ENCODE data around the gene FLNB.

Gene FLNB

DNA sequence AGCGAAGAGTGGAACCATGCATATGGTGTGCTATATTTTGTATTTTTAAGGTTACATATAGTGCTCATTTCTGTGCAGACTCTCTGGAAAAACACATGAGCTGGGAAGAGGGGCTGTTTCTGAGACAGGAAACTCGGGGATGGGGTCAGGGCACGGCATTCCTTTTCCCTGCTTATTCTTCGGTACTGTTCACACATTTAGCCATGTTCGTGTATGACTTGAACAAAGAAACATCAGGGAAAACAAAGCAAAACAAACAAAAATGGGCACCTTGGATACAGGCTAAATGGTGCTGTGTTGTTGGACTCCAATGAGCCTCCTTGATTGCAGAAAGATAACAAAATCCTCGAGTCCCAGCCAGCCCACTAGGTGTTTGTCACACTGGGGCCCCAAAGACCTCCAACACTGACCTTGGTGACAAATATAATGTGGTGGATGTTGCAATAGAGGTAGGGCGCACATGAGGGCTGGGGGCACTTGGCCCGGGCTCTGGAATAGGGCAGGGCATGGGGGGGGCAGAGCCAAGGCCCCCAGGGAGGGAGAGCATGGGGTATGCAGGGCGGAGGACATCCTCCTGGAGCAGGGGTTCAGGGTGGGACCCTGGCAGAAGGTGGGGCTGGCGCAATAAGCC is 183.3 kb downstream of the FLNB start:
- TF ChIP-seq FOXP2 (optimal IDR thresholded peaks at IDR 0.05; ENCODE audit: borderline replicate concordance, extremely low read depth, extremely low read length, insufficient read depth) (no peak), SIN3A (IDR thresholded peaks at IDR 0.05; ENCODE audit: borderline replicate concordance, insufficient read depth, low read length) (no peak), POLR2AphosphoS5 (IDR thresholded peaks at IDR 0.05; ENCODE audit: low read depth, low read length) (no peak), TAF1 (IDR thresholded peaks at IDR 0.05; ENCODE audit: borderline replicate concordance, insufficient read depth, low read length) (no peak)
- TF ChIP-seq, protein P1, sequence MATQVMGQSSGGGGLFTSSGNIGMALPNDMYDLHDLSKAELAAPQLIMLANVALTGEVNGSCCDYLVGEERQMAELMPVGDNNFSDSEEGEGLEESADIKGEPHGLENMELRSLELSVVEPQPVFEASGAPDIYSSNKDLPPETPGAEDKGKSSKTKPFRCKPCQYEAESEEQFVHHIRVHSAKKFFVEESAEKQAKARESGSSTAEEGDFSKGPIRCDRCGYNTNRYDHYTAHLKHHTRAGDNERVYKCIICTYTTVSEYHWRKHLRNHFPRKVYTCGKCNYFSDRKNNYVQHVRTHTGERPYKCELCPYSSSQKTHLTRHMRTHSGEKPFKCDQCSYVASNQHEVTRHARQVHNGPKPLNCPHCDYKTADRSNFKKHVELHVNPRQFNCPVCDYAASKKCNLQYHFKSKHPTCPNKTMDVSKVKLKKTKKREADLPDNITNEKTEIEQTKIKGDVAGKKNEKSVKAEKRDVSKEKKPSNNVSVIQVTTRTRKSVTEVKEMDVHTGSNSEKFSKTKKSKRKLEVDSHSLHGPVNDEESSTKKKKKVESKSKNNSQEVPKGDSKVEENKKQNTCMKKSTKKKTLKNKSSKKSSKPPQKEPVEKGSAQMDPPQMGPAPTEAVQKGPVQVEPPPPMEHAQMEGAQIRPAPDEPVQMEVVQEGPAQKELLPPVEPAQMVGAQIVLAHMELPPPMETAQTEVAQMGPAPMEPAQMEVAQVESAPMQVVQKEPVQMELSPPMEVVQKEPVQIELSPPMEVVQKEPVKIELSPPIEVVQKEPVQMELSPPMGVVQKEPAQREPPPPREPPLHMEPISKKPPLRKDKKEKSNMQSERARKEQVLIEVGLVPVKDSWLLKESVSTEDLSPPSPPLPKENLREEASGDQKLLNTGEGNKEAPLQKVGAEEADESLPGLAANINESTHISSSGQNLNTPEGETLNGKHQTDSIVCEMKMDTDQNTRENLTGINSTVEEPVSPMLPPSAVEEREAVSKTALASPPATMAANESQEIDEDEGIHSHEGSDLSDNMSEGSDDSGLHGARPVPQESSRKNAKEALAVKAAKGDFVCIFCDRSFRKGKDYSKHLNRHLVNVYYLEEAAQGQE (IDR thresholded peaks at IDR 0.05; ENCODE audit: insufficient read depth in 1 of 2, low read depth in 2 of 2, low read length in 2 of 2), result no peak

DNA sequence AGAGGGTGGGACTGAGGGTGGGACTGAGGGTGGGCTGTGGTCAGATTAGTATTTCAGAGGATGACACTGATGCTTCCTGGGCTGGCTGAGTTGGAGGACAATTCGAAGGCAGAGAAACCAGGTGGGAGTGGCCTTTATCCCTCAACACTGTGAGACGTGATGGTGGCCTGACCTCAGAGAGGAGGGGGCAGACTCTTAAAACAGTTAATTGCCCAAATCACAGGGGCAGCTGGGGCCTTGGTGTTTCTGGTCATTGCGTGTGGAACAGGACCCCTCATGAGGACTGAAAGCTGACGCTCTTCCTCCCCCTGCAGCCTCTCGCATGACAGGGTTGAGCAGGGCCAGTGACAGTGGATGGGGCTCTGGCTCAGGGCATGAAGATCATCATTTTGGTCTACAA is 183.8 kb downstream of the FLNB start:
- no peak for TF ChIP-seq POLR2AphosphoS5 (IDR thresholded peaks at IDR 0.05; ENCODE audit: low read depth, low read length)
- TF ChIP-seq TAF1 (IDR thresholded peaks at IDR 0.05; ENCODE audit: borderline replicate concordance, insufficient read depth, low read length), result no peak
- TF ChIP-seq SIN3A (IDR thresholded peaks at IDR 0.05; ENCODE audit: borderline replicate concordance, insufficient read depth, low read length), result no peak
- TF ChIP-seq FOXP2 (optimal IDR thresholded peaks at IDR 0.05; ENCODE audit: borderline replicate concordance, extremely low read depth, extremely low read length, insufficient read depth), result no peak
- TF ChIP-seq, protein P1 (IDR thresholded peaks at IDR 0.05; ENCODE audit: insufficient read depth in 1 of 2, low read depth in 2 of 2, low read length in 2 of 2), result no peak

DNA sequence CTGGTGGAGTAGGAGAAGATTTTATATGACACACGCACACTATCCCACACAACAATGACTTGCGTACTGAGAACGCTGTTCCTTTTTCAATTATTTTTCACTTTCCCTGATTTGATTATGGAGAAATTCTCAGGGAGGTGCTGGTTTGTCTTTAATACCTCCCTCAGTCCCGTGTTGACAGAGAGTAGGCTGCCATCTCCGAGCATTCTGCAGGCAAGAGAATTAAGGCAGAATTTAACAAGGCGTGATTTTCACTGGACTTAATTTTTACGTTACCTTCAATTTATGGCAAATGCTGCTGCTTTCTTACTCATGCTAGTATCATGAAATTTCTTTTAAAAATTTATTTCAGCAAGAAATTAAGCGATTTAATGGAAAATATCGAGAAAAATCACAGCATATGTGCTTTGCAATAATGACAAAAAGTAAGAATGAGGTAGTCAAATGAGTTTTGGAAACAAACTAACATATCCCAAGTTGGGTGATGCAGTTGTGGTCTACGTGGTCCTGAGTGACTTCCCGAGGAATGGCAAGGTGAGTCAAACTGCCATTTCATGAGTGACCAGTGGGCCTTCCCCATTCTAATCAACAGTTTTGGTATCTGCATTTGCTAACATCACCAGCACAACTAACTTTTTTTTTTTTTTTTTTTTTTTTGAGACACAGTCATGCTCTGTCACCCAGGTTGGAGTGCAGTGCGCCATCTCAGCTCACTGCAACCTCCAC is 185.6 kb downstream of the FLNB start:
- no peak for TF ChIP-seq FOXP2 (optimal IDR thresholded peaks at IDR 0.05; ENCODE audit: borderline replicate concordance, extremely low read depth, extremely low read length, insufficient read depth)
- TF ChIP-seq, protein P1 (IDR thresholded peaks at IDR 0.05; ENCODE audit: insufficient read depth in 1 of 2, low read depth in 2 of 2, low read length in 2 of 2), result no peak

DNA sequence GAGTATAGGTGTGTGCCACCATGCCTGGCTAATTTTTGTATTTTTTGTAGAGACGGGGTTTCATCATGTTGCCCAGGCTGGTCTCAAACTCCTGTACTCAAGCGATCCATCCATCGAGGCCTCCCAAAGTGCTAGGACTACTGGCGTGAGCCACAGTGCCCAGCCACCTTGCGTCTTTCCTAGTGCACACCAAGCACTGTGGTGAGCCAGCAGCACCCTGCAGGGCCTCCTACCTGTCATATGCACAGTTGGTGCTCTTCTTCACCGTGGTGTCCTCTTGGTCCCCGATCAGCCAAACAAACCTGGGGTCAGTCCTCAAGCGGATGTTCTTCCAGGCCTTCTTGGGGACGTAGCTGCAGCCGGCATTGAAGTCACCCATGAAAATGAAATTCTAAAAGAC is 189.4 kb downstream of the FLNB start:
- TF ChIP-seq FOXP2 (optimal IDR thresholded peaks at IDR 0.05; ENCODE audit: borderline replicate concordance, extremely low read depth, extremely low read length, insufficient read depth) (no peak), TAF1 (IDR thresholded peaks at IDR 0.05; ENCODE audit: borderline replicate concordance, insufficient read depth, low read length) (no peak), POLR2AphosphoS5 (IDR thresholded peaks at IDR 0.05; ENCODE audit: low read depth, low read length) (no peak), SIN3A (IDR thresholded peaks at IDR 0.05; ENCODE audit: borderline replicate concordance, insufficient read depth, low read length) (no peak)
- TF ChIP-seq, protein P1 (IDR thresholded peaks at IDR 0.05; ENCODE audit: insufficient read depth in 1 of 2, low read depth in 2 of 2, low read length in 2 of 2), result no peak

All from PFSK-1 (cell line).